ENCODE results near the gene RANBP17.

Gene RANBP17

DNA sequence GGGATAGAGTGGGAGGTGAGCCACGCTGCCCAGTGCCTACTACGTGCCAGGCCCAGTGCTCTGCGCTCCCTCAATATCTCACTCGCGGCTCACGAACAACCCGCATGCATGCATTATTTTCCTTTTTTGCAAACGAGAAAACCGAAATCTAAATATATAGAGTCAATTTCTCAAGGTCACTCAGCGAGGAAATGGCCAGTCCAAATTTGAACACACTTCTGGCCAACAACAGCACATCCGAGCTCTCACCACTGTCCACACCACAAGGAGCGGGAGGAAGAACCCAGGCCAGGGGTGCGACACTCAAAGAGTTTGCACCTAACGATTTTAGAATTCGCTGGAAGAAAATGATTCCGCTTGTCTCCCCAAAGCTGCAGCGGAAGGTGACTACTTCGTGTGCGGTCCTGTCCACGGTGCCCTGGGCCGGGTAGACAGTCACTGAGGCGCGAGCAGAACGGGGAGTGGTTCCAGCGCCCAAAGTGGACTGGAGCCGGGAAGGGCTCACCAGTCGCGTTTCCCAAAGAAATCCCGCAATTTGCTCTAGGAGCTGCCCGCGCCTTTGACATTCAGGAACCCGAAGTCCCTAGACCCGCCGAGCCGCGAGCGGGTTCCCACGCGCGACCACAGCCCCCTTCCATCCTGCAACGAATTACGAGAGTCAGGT is 446.1 kb downstream of the RANBP17 start:
- no peak for DNase-seq

DNA sequence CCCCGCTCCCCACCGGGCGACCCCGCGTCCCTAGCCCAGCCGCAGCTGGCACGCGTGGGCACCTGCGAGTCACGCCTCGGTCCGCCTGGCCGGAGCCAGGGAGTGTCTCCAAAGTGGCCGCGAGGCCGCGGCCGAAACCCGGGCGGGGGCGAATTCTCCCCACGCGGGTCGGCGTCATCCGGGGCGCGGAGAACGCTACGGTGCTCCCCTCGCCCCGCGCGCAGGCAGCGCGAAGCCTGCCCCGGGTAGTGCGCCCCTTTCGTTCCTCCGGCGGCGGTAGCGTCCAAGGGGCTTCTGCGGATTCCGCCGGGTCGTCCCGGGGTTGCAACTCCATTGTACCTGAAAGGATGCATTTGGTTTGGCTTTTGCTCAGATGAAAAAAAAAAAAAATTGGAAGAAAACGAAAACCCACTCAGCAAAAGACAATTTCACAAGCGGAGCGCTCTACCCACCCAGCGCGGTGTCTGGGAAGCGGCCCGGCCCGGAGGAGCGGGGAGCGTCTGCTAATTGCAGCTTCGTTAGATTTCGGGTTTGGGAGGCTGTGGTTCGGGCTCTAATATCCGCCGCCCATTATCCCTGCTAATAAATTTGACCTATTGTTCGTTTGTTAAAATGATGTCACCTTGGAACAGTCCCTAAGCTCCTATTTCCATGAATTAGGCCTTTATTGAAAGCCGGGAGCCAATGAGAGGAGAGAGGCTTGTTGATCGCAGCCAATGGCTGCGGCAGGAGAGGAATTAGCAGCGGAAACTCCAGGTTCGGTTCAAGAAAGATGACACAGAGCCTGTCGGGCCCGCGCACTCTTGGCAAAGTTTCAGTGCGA is 446.8 kb downstream of the RANBP17 start, which contains the start of gene TLX3:
Gene TLX3 (plus strand): TSS at position 796 of the 823 bp plus-strand sequence. CDS start 118 bp downstream, outside the sequence.
- DNase-seq = no peak

DNA sequence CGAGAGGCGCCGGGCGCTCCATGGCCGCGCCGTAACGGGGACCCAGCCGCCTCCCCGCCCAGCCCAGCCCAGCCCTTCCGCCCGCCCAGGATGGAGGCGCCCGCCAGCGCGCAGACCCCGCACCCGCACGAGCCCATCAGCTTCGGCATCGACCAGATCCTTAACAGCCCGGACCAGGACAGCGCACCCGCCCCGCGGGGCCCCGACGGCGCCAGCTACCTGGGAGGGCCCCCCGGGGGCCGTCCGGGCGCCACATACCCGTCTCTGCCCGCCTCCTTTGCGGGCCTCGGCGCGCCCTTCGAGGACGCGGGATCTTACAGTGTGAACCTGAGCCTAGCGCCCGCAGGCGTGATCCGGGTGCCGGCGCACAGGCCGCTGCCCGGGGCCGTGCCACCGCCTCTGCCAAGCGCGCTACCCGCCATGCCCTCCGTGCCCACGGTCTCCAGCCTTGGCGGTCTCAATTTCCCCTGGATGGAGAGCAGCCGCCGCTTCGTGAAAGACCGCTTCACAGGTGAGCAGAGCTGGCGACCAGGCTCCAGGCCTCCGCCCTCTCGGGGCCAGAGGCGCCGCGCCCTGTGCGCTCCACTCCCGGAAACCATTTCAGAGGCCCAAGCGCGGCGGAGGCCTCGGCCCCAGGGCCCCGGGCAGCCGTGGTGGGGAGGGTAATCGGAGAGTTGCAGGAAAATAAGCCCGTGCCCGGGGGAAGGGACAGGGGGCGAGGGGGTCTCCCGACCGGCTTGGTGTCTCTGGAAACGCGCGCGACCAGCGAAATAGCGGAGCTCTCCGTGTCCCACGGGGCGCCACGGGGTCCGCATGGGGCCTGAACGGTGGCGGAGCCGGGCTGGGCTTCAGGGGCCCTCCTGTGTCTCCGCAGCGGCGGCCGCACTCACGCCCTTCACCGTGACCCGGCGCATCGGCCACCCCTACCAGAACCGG is 447.7 kb downstream of the RANBP17 start:
- no peak for DNase-seq

DNA sequence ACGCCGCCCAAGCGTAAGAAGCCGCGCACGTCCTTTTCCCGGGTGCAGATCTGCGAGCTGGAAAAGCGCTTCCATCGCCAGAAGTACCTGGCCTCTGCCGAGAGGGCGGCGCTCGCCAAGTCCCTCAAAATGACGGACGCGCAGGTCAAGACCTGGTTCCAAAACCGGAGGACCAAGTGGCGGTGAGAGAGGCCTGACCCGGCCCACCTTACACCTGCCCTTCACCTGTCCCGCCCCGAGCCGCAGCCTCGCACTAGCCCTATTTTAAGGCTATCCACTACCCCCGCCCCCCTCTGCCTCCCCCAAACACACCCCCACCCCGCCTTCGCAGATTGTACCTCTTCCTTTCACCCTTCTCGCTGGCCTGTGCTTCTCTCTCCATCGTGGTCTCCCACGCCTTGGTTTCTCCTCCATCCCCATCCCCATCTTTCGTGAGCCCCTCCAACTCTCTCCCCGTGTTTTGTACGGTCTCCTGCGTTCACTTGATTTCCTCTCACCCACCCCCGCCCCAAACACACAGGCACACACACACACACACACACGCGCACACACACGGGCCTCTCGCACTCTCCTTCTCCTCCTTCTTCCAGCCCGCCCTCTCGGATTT is 448.5 kb downstream of the RANBP17 start:
- DNase-seq = no peak

DNA sequence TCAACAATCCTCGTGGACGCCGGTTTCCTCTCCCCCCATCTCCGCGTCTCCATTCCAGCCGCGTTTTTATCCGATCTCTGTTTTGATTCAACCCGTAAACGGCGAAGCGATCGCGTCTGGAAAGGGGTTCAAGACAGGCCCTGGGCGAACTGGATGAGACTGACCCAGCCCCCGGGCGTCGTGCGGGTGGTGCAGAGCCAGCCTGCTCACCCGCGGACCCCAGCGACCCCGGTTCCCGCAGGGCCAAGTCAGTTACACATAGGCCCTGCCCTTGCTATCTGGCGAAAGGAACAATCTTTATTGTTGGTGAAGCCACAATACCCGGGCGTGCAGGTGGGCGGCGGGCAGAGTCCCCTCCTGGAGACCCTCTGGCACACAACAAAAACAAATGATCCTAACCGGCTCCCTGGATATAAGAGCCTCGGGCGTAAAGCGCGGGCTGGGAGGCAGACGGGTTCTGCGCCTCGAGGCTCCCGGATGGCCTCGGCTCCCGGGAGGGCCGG is 449.1 kb downstream of the RANBP17 start:
- DNase-seq = no peak

DNA sequence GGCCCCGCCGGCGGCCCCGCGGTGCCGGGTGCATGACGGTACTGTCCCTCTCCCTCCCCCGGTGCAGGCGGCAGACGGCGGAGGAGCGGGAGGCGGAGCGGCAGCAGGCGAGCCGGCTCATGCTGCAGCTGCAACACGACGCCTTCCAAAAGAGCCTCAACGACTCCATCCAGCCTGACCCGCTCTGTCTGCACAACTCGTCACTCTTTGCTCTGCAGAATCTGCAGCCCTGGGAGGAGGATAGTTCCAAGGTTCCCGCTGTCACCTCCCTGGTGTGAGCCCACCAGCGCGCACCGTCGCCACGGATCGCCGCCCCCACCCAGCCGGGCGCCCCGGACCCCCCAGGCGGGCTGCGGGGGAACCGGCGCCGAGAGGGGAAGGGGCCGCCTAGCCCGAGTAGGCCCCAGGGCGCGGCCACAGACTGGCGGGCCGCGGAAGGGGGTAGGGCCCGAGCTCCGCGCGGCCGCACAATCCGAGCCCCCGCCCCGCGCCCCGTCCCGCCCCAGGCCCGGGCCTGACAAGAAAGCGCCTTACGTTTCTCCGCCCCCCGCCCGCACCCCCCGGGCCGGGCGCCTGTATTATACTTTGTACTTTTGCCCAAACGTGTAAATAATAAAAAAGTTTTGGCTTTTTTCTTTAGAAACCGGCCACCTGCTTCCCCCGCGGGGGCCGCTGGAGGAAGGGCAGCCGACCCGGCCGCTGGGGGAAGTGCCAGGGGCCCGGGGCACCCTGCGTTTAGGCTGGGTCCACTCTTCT is 449.7 kb downstream of the RANBP17 start:
- DNase-seq = no peak

DNA sequence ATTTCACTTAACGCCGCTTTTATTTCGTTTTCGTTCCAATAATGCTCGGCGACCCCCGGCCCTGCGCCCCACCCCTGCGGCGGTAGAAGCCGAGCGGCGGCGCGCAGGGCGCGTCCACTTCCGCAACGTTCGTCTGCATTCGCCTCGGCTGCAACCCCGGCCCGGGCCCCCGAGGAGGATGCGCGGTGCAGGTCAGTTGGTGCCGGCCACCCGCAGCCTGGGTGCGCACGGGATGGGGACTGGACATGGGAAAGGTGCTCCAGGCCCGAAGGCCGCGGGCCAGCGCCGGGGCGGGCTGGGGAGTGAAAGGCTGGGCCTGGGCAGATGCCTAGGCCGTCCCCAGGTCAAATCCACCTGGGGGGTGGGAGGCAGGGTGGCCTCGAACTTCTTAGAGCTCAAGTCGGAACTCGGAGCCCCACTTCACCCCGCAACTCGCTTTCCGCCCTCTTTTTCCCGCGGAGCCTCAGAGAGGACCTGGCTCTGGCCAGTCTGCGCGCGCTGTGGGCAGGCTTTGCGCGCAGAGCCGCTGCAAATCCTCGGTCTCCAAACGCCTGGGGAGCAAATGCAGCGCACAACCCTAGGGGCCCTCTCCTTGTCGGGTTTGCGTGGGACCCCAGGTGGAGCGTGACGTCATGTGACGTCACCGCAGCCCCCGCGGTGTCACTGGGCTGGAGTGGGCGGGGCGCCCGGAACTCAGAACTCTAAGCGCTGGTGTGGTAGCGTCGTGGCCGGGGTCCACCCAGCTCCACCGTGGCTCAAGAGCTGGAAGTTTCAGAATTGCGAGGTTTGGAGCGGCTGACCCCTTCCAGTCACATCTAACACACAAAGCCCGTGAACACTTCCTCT is 450.5 kb downstream of the RANBP17 start:
- no peak for DNase-seq

DNA sequence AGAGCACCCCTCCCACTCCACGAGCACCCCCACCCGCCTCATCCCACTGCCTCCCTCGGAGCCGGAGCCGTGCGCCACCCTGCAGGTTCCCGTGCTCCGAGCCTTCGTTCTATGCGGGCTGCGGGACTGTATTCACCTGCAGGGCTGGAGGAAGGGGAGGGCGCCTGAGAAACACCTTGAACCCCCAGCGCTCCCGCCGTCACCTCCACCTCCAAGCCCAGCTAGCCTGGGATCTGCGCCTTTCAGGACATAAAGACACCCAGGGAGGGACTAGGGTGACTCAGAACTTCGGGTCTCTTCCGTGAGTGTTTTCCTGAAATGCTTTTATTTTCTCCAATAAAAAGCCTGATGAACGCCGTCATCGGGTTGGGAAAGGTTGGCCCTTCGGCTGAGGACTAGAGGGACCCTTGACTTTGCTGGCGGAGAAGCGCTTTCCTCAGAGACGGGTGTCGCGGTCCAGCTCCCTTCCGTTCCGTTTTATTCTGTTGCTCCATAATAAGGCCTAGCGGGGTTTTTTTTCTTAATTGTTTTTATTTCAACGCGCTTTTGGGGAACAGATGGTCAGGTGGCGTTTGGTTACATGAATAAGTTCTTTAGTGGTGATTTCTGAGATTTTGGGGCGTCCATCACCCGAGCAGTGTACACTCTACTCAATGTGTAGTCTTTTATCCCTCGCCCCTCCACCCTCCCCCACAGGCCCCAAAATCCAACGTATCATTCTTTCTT is 451.8 kb downstream of the RANBP17 start:
- no peak for DNase-seq

DNA sequence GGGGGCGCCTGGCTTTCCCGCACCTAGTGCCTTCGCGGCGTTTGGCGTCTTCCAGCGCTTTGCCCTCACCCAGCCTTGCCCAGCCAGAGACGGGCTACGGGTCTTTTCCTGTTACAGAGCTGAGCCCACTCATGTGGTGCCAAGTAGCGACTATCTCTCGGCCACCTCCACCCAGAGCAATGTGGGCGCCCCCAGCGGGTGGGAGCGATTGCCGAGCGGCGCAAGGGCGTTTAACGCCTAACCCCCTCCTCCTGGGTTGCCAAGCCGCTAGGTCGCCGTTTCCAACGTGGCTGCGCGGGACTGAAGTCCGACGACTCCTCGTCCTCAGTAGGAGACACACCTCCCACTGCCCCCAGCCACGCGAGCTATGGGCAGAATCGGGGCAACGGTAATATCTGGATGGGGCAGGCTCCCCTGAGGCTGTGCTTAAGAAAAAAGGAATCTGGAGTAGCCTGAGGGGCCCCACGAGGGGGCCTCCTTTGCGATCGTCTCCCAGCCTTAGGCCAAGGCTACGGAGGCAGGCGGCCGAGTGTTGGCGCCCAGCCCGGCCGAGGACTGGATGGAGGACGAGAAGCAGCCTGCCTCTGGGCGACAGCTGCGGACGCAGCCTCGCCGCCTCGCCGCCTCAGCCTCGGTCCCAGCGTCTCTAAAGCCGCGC is 453.0 kb downstream of the RANBP17 start:
- no peak for DNase-seq

DNA sequence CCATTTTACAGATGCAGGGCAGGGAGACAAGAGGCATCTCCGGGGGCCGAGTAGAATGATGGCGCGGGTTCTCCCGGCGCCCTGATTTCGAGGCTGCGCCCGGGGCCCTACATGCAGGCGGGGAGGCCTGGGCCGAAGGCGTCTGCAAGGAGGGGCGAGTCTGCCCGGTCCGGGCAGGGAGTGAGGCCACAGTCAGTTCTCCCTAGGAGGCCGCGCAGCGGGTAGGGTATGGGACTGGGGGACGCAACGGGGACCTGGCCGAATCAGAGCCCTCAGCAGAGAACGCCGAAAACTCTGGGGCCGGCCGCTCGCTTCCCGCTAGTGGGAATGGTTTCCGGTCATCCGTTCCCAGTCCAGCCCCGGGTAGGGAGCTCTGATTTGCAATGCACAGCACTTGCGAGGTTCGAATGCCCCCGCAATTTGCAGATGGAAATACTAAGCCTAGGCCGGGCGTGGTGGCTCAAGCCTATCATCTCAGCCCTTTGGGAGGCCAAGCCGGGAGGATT is 453.6 kb downstream of the RANBP17 start:
- no peak for DNase-seq

DNA sequence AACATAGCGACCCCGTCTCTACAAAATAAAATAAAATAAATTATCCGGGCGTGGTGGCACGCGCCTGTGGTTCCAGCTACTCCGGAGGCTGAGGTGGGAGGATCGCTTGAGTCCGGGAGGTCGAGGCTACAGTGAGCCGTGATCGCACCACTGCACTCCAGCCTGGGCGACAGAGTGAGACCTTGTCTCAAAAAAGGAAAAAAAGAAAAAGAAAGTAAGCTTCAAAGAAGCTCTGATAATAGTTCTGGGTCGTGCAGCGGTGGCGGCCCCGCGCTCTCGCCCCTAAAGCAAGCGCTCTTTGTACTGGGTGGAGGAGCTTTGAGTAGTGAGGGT is 454.1 kb downstream of the RANBP17 start:
- DNase-seq = no peak

DNA sequence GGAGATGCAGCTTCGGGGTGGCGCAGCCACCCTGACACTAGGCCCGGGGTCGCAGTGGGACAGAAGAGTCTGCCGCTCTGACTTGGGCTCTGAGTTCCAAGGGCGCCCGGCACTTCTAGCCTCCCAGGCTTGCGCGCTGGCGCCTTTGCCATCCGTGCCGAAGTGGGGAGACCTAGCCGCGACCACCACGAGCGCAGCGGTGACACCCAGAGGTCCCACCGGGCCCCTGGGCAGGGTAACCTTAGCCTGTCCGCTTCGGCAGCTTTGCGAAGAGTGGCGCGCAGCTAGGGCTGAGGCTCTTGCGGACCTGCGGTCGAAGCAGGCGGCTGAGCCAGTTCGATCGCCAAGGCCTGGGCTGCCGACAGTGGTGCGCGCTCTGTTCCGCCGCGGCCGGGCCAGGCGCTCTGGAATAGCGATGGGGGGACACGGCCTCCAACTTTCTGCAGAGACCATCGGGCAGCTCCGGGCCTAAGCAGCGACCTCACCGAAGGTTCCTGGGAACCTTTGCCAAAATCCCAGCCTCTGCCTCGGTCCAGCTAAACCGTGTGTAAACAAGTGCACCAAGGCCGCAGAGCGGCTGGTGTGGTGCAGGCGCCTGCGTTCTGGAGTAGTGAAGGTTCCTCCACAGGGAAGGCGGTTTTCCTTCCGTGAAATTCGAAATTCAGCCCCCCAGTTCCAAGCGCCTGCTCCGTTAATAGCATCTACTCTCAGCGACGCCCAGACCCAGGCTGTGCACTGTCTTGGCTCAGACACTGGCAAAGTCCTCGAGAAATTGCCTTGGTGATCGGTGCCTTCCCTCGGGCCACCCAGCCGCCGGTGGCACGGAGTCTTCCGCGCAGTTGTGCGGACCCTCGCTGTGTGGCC is 454.7 kb downstream of the RANBP17 start:
- no peak for DNase-seq

DNA sequence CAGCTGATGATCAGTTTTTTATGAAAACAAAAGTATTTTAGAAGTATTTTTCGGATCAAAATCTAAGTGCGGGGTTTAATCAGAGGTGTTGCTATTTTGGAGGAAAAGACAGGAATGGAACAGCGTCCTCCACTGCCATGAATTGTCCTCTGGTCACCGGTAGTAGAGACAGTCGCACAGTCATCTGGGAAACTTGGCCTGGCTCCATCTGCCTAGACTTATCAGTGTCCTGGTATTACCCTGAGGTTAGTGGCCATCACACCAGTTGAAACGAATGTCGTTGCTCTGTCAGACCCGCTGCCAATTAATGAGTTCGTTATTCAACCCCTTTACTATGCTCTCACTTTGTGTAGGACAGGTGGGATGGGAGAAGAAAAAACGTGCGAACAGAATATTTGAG is 455.4 kb downstream of the RANBP17 start:
- DNase-seq = no peak

DNA sequence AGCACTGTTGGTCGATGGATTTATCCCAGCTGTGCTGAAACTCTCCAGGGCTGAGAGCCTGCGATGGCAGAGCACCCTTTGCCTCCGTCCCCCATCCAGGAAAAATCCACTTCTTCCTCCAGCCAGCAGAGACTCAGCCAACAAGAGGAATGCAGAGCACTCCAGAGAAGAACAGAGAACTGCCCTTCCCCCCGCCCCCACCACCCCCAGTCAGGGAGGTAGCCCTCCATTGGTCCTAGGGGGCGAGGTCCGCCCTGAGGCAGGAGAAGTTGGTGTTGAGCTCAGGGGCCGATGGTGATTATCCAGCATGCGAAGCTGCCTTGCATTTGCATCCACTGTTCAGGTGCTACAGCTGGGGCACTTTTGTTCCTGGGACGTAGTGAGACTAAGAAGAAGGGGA is 456.2 kb downstream of the RANBP17 start:
- DNase-seq = no peak

DNA sequence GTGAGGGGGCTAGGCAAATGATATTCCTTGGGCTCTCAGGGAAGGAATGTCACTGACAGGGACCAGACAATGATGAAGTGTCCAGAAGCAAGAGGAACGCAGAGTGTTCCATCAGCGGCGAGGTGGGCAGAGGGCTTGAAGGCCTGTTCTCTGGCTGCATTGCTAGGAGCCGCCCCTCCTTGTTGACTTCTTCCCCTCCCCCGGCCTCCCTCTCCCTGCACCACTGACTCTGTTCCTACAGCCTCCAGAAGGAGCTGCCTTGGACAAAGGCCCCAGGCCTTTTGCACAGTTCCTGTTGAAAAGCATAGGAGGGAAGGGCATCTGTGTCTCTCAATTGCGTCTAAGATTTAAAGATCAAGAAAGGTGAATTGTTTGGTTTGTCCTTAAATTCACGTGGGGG is 459.6 kb downstream of the RANBP17 start:
- DNase-seq = no peak

DNA sequence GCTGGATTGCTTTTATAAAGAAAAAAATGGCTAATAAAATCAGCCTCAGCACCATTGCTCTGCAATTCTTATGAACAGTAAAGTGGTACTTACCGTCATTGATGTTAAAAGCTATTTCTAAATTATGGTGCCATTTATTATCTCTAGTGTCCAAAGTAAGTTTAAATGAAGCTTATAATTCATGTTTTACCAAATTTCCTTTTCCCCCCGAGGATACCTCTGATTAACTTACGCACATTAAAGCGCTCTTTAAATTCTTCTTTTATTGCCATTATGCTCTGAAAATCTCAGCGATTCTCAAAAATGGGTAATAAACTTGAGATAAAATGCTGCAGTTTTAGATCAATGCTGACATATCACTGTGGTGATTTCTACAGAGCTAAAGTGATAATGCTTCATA is 460.7 kb downstream of the RANBP17 start:
- DNase-seq = no peak

DNA sequence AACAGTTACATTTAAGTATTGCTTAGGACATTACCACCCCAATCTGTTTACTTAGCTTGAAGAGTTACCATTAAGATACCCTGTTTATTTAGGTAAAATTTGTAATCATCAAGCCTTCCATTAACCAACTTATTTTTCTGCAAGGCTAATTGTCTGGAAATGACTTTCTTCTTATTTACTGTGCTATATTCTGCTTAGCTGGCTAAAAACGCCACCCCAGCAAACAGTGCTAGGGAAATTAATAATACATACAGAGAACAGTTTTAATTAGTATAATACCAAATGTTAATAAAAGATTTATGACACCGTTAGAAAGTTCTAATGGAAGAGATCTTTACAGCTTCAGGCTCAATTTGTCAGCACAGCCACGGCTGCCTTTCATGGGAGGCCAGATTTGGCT is 461.2 kb downstream of the RANBP17 start:
- no peak for DNase-seq

DNA sequence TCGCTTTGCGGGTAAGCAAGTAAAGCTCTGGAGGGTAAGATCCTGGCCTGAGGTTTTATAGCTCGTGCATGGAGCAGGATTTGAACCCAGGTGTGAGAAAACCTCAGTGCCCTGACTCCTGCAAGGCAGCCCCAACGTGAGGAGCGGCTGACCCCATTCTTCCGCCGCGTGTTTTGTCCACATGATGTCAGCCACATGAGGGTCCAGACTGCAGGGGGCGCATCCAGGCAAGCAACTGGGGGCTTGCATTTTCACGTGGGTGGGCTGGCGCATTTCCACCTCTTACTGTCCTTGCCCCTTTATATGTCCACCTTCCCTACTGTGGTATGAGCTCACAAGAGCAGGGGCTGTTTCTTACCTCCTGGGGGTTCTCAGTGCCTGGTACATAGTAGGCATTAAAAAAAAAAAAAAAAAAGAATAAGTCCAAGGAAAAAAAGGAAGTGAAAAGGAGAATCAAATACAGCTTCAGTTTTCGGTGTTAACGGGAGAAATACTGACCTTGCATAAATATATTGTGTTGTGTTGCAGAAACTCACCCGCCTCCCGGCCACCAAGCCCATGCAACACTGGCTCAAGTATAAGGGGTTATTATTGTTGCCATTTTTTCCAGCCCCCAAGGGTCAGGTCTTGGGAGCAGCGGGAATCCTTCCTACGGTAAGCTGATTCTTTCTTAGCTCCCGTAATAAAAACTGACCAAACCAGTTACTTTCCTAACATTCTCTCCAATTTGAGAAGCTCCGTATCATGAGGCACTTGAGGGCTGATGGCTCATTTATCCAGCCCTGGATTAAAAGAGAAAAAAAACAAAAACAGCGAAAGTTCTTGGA is 462.2 kb downstream of the RANBP17 start:
- DNase-seq = no peak
